ENCODE results near the gene SAMD8.
A peak's percentile ranks its signal among the peaks of the same experiment; 100 is the strongest.

Gene SAMD8

DNA sequence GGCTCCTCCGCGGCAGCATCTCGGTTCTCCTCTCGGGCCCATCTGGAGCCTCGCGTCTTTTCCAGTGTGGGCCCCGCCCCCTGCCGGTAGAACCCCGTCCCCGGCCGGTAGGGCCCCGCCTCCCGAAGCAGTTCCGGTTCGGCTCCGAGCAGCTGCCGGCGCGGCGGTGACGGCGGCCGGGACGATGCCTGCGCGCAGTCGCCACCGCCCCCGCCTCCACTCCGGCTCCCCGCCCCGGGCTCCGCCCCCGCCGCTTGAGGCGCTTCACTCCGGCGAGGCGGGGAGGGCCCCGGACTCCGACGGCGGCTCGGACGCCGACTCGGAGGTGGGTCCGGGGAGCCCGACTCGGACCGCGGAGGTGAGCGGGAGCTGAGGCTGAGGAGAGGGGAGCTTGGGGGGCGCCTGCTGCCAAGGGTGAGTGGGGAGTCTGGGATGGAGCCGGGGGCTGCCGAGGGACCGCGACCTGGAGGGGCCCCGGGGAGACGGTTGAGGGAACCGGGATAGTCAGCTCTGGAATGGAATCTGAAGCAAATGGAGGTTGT, at the start of gene SAMD8:
Gene SAMD8 (plus strand): TSS at position 292 of the 542 bp plus-strand sequence. CDS start 38,873 bp downstream, outside the sequence.
- peak; percentile 86 to 97 for DNase-seq (ENCODE audit: low read depth in 2 of 2)

DNA sequence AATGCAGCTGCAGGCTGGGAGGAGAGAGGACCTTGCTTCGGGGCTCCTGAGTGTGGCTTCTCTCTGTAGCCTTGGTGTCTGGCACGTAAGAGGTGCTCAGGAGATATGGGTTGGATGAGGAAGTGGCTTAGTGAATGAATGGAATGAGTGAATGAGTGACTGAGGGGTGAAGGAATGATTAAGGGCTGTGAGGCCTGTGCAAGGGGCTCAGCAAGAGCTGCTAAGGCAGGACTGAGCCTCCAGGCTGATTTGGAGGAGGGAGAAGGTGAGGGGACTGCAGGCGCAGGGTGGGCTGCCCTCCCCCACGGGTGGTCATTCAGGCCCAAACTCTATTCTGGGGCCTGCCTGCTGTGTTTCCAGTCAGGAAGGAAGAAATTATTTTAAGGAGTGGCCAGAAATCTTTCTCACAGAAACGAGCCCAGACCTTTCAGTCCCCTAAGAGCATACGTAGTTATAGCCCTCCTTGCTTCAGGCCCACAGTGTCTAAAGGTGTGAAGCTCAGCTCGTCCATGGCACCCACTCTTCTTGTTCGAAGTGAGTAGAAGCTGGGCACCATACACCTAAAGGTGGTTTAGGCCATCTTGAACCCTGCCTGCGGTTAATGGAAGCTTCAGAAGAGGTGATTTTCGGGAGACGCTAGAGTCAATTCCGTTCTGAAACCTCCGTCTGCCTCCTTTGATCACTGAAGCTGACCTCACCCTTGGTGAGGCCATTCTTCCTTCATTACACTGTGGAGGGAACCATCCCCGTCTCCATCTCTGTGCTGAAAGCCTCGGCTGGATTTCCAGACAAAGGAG, 49.5 kb upstream of the SAMD8 start:
- DNase-seq (ENCODE audit: low read depth in 2 of 2), result no peak

- DNase-seq (ENCODE audit: low read depth in 2 of 2), result no peak
Observed at GRCh38 chr10:75062506-75063299, 48.8 kb upstream of the SAMD8 start.

DNA sequence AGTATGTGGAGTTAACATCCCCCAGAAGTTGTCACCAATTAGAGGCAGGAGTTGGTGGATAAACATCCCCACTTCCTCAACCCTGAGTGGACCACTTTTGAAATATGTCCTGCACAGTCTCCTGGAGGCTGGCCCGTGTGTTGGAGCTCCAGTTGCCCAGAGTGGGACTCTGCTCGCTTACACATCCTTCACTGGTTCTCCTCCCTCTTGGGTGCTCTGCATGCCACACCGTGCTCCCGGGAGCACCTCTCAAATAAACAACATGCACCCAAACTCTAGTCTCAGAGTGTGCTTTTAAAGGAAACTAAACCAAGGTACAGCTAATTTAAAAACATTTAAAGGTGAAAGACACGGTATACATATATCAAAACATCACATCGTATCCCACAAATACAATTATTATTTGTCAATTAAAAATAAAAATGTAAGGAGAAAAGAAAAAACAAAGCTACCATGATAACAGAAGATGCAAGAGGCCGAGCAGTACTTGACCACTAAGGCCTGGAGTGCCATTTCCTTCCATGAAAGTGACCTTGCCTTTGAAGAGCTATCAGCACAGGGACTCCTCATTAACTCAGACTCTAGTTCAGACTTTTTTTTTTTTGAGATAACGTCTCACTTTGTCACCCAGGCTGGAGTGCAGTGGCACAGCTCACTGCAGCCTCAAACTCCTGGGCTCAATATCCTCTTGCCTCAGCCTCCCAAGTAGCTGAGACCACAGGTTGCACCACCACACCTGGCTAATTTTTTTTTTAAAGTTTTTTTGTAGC, 47.8 kb upstream of the SAMD8 start:
- no peak for DNase-seq (ENCODE audit: low read depth in 2 of 2)

DNA sequence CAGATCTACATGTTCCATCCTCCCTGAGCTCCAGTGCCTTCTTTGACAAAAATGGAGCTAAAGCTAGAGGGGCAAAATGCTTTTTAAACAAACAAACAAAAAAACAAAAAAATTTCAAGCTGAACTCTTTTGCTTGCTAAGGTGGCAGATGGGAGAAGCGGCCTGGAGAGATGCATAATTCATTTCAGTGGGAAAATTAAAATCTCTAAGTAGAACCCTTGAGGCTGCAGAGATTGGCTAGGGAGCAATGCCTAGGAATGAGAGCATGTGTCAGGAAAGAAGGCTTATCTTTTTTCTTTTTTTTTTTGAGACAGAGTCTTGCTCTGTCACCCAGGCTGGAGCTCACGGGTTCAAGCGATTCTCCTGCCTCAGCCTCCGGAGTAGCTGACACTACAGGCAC, 46.4 kb upstream of the SAMD8 start:
- DNase-seq (ENCODE audit: low read depth in 2 of 2), result no peak

DNA sequence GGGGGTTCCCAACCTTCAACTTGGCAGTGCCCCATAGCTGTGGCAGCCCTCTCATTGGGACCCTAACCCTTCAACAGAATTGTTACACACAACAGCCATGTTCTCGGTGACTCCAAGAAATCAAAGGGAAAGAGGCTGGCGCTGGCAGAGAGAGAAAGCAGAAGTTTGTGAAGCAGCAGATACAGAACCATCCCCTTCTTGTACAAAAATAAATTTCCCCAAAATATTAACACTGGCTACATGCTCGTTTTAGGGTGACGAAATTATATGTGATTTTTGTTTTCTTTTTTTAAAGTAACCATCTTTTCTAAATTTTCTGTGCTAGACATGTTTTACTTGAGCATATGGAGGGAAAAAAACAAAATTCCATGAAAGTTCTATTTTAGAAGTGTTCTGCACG, 45.2 kb upstream of the SAMD8 start:
- no peak for DNase-seq (ENCODE audit: low read depth in 2 of 2)

DNA sequence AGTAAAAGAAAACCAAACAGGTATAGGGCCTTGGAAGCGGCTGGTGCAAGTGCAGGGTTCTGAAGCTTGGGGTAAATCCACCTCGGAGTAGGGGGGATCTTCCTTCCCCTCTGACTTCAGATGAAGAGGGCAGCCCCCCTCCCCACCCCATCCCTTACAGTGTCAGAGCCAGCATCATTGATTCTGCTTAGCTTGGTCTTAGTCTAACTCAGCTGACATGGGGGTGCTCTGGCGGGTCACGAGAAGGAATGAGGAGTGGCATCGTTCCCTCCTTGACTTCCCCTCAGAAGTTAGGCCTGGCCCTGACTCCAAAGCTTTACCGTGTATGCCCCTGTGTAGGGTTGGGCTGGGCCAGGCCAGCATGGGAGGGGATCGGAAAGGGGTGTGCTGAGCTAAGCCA, 44.2 kb upstream of the SAMD8 start:
- no peak for DNase-seq (ENCODE audit: low read depth in 2 of 2)

DNA sequence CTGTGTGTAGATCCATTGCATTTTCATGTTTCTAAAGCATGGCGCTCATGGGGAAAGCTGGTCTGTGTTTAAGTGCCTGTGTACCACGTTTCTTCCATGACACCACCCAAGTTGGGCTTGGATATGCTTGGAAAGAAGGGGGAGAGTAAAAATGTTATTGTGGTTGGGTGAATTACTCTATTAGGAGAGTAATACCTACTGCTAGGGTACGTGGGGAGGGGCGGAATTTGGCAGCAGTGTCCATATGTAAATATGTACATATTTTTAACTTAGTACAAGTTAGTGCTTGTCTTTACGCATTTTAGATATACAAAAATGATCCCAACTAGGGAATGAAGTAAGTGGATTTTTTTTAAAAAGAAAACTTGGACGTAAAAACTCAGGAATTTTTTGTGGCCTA, 42.9 kb upstream of the SAMD8 start:
- no peak for DNase-seq (ENCODE audit: low read depth in 2 of 2)

- no peak for DNase-seq (ENCODE audit: low read depth in 2 of 2)
Observed at GRCh38 chr10:75070476-75070875, 41.0 kb upstream of the SAMD8 start.

DNA sequence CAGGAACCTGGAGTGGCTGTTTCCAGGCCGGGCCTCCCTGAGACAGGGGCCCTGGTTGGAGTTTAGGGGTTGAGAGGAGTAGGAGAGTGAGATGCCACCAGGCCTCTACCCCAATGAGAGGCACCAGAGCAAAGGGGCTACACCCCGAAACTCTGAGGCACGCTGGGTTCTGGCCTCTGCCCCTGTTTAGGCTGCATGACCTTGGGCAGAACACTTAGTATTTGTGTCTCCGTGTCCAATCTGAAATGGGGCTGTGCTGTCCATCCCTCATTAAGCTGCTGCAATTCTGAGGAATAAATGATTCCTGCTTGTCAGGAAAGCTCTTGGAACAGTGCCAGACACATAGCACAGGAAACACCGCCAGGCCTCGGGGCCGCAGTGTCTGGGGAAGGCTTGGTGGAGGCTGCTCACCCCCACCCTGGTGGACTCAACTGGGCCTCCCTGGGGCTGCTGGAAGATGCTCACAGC, 40.5 kb upstream of the SAMD8 start:
- no peak for DNase-seq (ENCODE audit: low read depth in 2 of 2)

- DNase-seq (ENCODE audit: low read depth in 2 of 2), result no peak
Observed at GRCh38 chr10:75071756-75072155, 39.7 kb upstream of the SAMD8 start.

DNA sequence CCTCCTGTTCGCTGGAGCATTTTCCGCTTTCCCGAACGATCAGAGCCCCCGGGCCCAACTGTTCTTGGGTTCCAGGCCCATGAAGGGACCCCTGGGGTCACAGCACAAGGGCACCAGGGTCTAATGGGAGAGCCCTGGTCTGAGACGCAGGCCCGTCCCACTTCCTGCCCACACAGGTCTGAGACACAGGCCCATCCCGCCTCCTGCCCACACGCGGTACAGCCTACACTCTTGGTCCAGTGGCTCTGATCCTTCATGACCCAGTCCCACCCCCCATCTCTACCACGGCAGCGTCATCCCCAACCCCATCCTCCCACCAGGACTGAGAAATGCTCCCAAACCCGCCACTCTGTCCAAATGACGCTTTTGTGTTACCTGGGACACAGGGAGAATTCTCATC, 38.7 kb upstream of the SAMD8 start:
- DNase-seq (ENCODE audit: low read depth in 2 of 2), result no peak

DNA sequence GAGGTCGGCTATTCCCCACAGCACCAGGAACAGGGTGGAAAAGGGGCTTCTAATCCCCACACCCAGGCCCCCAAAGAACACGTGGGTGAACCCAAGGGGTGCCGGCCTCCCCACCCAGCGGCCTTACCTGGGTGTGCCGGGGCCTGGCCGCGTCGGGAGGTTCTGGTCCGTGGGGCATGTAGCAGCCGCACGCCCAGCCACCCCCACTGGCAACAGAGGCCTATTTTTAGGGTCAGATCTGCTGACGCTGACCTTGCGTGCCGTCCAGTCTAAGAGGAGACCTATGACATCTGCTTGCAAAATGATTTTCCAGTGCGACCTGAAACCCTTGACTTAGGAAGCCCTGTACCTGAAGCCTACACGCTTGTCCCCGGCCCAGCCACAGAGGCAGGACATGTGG, 38.0 kb upstream of the SAMD8 start:
- DNase-seq (ENCODE audit: low read depth in 2 of 2), result no peak

DNA sequence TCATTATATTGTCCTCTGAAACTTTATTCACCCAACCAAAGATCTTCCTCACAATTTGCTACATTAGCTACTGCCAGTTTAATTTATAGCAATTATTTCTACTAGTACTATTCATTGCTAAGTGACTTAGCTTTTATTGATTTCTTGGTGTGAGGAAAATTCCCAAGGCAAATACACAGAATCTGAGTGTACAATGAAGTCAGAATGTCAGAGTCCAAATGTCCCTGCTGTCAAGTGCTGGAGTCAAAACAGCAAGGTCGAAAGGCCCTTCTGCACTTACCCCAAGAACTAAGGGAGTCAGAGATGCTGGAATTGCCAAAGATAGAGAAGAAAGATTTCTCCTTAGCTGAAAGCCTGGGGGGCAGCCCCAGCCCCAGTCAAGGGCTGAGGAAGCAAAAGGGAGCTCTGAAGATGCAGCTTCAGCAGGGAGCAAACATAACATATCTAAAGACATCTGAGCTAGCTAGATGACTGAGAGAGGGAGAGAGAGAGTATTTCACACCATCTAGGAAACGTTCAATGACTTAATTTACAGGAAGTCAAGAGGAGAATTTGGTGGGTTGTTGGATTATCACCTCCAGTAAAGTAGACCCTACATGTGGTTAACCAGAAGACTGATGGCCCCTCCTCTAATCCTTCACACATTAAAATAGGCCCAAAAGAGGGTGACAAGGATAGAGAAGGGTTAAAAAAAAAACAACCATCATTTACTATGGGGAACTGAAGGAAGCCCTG, 36.6 kb upstream of the SAMD8 start:
- DNase-seq (ENCODE audit: low read depth in 2 of 2), result no peak

- no peak for DNase-seq (ENCODE audit: low read depth in 2 of 2)
Observed at GRCh38 chr10:75076348-75076747, 35.1 kb upstream of the SAMD8 start.

DNA sequence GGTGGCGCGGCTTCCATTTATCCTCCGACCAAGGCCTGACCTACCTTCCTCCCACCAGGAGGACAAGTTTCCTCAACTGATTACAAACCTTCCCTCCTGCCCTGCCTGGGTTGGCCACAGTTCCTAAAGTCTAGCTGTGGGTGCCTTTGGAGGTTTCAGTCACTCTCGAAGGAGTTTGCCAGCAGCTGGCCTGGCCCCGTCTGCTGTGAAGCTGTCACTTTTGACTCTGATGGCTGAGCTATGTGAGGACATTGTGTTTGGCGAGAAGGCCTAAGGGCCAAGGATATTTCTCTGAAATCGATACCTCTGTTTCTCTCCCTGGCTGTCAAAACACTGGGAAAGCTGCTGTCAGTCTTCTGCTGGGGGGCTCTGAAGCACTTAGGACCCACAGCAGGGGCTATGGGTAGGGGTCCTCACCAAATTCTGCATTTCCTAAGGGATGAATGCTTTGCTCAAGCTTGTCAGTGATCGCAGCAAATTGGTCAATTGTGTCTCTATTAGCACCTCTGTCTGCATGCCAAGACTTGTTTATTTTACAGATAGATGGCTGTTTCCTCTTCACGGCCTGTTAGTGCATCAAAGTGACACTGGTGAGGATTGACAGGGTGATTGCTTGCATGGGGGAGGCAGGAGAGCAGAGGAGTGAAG, 31.9 kb upstream of the SAMD8 start:
- no peak for DNase-seq (ENCODE audit: low read depth in 2 of 2)

GRCh38 chr10:75080554-75080953, 30.9 kb upstream of the SAMD8 start:
- DNase-seq (ENCODE audit: low read depth in 2 of 2), result no peak

DNA sequence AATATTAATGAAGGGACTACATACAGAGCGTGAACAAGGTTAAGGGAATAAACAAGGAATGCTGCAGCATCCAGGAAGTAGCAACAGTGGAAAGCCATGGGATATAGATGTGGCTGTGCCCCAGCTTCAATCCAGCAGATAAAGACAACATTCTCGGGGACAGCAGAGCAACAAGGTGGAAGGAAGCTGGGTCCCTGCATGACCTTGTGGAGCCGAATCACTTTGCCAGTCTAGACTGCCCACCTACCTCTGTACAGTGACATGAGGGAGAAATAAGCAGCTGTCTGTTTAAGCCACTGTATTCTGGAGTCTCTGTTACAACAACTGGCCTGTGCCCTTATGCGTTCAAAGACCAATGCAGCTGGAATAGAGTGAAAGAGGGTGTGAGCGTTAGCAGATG, 30.1 kb upstream of the SAMD8 start:
- no peak for DNase-seq (ENCODE audit: low read depth in 2 of 2)

DNA sequence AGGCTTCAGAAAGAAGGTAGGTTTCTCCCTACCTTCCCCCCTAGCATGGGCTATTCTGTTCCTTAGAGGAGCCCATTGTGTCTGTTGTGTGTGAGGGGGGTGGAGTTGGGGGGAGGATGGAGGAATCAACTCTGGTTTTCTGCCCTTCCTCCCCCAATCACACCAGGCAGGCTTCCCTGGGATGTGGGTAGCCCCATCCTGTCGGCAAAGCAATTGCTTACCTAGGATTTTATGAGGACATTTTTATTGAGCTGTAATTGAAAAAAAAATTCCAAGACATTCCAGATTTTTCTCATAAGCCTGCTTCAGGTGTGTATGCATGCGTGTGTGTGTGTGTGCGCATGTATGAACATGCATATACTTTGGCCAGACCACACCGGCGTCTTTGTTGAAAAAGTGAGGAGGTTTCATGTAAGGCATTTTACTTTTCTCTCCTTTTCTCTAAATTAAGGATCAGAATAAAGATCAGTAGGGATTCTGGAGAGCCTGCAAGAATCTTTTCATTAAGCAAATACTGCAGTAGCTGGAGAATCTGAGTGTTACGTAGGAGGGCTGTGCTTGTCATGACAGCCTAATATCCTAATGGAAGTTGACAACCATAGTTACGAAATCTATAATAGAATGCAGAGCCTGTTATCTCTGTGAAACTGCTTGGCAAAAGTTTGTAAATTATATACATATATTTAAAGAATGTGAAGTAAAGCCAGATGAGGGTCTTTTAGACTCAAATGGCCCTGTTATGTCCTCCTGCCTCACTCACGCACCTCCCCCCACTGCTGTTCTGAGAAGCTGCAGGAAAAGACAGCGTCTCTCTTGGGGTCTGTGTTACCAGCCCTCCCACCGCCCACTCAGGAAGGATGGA, 27.3 kb upstream of the SAMD8 start:
- DNase-seq (ENCODE audit: low read depth in 2 of 2), result no peak

All from stimulated activated CD4-positive, alpha-beta T cell treated with anti-CD3 and anti-CD28 coated beads, Interleukin-12 subunit alpha, Interleukin-12 subunit beta, amount 100 ng/mL, for 24 hours (primary cell).